Measurements from ENCODE around the gene ZNF526.

- TF ChIP-seq CTCF (IDR thresholded peaks at IDR 0.05; ENCODE audit: poor library complexity) (no peak), EZH2 (IDR thresholded peaks at IDR 0.05; ENCODE audit: borderline replicate concordance) (no peak)
These were observed 56.7 kb downstream of the ZNF526 start for GRCh38 chr19:42276821-42277220.

Data from hepatocyte (in vitro differentiated cells).